Superior temporal gyrus (tissue), 1 donor: ENCODE data around the gene HMCES.

ENCODE experiments used
- DNase-seq: peaks from one replicate; pipeline ENCODE4 v3.0.0-alpha.2; 2016; ENCODE audit errors: extremely low spot score

Gene HMCES

DNA sequence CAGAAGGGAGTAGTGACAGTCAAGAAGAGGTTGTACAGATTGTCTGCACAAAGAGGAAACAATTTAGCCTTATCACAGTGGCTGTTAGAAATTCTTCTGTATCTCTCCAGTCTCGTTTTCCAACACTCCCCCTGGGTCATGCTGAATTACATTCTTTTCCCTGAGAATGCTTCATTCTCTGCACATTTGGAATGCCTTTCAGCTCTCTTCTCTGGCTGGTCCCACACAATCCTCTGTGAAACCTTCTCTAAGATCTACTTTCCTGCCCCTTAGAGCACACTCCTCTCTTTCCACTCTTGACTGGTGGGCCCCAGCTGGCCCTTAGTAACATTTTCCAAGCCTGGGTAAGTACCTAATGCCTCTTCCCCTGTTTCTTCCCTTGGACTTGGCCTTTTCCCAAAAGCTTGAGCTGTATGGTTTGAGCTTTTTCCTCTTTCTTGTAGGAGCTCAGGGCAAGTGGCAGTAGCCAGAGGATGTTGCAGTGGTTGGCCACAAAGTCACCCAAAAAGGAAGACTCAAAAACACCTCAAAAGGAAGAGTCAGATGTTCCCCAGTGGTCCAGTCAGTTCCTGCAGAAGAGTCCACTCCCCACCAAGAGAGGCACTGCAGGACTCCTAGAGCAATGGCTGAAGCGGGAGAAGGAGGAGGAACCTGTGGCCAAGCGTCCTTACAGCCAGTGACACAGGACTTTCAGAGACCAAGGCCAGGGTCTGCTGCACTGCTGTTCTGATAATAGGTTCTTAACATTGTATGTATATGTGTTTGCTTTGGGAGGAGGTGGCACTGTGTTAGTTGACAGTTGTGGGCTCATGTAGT lies 25.7 kb downstream of the HMCES start:
- DNase-seq, result no peak

DNA sequence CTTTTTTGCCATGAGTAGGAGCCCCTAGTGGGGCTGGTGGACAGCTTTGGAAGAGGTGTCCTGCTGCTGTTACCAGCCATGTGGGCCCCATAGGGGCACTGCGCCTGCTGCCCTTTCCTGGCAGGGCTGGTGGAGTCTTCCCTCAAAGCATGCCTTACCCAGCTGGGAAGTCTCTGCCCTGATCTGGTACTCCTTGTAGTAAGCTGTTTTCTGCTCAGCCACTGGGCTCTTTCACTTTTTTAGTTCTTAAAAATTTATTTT lies 26.2 kb downstream of the HMCES start:
- no peak for DNase-seq

DNA sequence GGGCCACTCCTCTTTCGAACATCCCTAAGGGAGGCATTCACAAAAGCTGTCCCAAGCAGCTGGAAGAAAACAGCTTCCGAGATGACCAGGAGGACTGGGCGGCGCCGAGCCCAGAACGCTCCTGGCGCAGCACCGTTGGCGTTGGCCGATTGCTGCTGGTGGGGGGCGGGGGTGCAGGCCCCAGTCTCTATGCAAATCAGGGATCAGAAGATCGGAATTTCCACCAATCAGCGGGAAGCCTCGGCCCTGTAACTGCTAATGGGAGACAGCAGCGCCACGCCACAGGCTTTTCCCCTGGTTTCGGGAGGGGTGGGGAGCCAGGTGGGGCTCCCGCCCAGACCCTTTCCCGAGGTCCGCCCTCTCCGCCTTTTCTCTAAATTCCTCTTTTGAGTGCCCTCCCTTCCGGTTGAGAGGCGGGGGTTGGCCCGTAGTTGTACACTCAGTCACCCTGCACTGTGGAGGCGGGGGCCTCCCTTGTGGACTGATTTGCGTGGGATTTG lies 27.0 kb downstream of the HMCES start:
- no peak for DNase-seq

DNA sequence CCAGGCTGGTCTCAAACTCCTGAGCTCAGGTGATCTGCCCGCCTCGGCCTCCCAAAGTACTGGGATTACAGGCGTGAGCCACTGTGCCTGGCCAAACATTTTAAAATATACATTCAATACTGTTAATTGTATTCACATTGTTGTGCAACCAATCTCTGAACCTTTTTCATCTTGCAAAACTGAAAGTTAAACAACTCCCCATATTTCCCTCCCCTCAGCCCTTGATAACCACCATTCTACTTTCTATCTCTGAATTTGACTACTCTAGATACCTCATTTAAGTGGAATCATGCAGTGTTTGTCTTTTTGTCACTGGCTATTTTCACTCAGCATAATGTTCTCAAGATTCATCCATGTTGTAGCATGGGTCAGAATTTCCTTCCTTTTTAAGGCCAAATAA lies 30.0 kb downstream of the HMCES start:
- DNase-seq, result no peak

DNA sequence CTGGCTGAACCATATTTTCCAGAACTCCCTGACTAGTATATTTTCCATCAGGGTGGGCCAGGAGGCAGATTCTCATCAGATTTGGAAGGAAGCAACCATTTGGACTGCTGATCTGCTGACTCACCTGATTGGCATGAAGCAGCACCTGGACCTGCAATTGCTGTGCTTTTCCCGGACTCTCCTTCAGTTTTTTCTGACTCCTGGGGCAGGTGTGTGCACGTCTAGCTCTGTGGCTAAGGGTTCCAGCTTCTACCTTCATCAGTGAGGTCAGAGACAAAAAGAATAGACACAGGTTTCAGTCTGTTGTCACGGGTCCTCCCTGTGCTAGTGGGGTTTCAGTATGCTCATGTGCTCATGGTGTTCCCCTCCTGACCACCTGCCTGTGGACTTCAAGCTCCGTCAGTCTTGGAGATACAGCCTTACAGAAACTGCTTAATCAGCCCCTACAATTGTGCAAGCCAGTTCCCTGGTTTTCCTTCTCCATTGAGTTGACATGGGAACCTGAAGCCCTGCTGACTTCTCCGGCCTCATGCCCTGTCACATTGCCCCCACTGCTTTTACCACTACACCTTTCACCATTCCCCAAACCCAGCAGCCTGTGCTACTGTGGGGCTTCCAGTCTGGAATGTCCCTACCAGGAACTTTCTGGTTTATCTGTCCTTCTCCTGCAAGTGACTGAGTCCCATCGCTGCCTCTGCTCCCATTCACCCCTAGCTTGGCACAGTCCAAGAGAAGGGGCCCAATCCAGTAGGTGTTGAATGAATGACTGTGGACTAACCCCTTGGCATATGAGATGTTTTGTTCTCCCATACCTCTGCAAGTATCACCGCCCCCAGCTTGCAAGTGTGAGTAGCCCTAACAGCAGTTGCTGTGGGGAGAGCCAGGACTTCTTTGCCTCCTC lies 31.7 kb downstream of the HMCES start:
- no peak for DNase-seq

DNA sequence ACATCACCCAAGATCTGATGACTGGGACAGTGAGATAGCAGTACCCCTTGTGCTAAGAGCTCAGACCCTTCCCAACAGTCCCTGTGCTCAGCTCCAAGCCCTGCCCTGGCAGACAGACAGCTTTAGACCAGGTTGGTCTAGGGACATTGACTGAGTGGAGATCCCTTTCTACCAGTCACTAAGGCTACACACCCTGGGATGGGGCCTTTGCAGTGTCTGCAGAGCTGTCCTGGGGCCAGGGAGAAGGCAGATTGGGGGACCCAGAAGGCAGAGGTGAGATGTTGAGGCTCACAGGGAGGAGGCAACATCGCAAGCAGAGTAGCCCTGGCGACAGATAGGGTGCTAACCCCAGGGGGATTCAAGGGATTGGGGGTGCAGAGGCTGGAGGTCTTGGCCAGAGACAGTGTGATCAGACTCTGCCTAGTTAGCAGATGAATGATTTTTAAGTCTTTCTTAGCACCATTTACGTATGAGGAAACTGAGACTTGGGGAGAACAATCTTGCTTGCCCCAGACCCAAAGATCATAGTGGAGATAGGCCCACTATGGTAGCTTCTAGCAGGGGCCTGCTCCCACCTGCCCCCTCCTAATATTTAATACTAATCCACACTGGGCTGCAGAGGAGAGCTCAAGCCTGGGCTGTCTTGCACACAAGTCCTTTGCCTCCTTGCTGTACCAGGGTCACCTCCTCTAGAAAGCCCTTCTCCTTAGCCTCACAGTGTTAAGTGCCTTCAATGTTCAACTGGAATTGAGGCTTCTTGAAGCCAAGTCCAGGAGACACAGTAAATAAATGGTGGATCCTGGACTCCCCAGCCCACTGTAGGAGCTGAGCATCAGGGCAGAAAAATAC lies 32.6 kb downstream of the HMCES start:
- DNase-seq, result no peak

DNA sequence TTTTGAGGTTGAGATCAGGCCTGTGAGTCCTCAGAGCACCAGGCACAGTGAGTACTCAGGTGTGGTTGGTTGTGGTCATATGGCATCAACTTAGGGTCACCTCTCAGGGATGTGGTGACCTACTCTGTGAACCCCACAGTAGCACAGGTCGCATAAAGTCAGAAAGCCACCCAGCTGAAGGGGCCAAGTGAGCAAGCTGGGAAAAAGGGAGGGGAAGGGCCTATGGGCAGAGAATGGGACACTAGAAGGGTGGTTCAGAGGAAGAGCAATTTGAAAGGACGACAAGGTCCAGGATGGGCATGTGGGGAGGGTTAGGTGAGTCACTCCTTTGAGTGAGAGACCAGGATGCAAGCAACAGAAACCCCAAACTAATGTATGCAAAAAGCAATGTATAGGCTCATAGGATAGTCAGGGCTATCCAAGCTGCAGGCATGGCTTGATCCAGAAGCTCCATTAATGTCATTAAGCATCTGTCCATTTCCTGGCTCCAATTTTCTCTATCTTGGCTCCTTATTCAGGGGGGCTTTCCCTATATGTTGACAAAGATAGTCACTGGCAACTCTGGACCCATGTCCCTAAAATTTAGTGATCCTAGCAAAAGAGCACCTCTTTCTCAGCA lies 33.5 kb downstream of the HMCES start:
- no peak for DNase-seq

DNA sequence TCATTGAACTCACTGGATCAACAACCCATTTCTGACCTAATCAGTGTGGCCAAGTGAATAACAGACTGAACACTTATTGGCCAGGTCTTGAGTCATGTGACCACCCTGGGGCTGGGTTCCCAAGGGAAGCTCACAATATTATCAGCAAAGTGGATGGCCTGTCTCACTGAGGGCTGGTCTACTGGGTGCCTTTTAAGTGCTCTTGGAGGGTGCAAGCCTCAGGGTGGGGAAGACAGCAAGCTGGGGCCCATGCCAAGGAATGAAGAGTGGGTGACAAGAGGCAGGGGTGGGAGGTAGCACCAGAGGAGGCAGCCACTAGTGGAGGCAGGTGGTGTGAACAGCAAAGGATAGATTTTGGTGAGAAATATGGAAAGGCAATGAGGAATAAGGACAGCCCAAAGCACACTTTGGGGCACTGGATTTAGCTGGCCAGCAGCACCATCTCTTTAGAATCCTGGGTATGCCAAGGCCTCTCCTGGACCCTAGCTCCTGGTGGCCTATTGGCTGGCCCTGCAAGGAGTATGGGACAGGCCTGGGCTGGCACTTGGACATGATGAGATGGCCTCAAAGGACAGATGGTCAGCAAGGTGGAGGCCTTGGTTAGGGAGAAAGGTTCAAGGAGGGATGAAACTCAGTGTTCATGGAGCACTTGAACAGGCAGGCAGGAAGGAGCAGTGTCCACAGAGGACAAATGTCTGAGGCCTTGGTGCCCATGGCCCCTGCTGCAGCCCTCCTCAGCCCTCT lies 34.2 kb downstream of the HMCES start:
- no peak for DNase-seq

DNA sequence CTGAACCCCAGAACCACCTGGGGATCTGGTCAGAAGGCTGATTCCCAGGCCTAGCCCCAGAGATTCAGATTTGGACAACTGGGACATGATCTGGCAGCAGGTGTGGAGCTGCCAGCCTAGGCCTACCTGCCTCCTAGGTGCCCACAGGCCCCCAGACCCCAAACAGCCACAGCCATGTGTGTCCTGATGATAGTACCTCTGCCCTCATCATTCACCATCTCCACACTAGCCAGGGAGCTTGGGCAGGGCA lies 34.7 kb downstream of the HMCES start:
- no peak for DNase-seq

DNA sequence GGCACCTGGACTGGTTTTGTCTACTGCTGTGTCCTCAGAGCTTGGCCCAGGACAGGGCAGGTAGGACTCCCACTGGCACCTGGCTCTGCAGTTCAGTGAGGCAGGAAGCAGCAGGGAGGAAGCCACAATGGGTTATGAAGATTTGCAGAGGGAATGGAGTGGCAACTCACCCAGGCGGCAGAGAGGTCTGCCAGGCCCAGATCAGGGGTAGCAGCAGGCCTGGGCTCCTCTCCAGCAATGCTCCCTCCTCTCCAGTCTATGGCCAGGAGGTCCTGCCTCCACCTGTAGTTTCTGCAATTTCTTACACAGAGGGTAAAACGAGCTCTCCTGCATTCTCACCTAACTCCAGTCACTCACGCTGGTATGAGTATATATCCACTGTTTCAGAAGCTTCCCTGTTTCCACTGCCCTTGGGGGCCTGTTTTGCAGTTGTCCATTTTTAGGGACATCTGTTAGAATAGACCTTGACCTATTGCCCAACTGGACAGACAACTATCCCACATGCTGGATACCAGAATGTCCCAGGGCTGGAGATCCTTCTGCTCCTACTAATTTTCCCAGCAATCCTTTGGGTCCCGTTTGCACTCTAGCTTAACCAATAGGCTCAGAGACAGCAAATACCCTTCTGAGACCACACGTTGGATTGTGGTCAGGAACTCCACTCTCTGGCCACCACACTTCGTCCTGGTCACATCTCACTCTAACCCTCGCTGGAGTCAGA lies 35.2 kb downstream of the HMCES start:
- no peak for DNase-seq

DNA sequence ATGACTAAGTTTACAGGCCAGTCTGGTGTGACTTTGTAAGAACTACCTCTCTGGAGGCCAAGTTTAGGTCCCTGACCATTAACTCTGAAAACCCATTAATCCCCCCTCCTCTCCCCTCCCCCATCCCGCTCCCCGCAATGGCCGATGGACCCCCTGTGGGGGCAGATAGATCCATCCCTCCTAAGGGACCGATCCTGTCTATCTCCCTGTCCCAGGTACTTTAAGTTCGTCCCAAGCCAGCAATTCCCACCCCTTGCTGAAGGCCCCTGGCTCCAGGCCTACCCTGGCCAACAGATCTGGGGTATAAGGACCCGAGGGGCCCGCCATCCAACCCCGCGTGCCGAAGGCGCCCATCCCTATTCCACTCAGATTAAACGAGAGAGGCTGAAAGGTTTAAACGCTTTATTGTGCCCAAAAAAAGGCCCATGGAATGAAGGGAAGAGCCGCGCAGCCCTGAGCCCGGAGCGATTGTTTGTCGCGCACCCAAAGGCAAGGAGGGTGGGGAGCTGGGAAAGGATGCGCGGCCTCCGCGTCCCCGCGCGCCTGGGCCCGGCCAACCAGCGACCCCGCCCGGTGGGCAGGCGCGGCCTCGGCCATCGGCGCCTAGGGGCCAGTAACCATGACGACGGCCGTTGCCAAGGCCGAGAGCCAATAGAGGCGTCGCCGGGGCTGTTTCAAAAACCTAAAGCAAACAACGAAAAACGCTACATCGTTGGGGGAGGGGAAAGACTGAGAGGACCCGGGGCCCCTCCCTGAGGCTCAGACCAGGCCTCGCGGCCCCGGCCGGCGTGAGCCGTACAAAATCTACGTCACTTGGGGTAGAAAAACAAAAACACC lies 35.9 kb downstream of the HMCES start:
- DNase-seq, result peak; percentile 89

DNA sequence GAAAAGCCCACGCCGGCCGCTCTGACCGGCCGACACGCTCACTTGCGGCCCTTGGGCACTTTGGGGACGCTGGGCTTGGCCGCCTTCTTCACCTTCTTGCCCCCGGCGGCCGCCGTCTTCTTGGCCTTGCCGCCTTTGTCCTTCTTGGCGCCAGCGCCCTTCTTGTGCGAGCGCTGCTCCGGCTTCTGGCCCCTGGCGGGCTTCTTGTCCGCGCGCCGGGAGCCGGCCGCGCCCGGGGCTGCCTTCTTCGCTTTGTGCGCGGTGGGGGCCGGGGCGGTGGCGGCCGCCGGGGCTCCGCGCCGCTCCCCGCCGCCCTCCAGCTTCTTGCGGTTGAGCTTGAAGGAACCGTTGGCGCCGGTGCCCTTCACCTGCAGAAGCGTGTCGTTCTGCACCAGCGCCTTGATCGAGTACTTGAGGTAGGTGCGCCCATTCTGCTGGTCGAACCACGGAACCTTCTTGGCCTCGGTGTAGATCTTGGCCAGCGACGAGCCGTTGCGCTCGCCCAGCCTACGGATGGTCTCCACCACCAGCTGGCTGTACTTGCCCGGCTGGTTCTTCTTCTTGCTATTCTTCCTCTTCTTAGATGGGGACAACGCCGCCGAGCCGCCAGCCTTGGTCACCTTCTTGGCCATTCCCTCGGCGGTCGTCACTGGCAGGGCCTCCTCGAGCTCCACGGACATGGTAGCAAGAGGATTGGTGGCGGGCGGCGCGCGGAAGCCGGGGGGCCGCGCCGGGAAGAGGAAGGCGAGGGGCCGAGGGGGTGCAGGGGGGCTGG lies 36.7 kb downstream of the HMCES start:
- DNase-seq, result no peak

DNA sequence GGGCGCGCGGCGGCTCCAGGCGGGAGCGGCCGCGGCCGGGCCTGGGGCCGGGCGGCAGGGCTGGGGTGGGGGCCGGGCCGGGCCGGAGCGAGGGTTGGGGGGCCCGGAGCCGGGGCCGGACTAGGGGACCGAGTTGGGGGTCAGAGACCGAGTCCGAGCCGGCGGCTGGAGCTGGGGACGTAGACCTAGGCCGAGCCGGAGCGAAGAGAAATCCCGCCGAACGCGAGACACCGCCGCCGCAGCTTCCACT lies 37.3 kb downstream of the HMCES start:
- no peak for DNase-seq

DNA sequence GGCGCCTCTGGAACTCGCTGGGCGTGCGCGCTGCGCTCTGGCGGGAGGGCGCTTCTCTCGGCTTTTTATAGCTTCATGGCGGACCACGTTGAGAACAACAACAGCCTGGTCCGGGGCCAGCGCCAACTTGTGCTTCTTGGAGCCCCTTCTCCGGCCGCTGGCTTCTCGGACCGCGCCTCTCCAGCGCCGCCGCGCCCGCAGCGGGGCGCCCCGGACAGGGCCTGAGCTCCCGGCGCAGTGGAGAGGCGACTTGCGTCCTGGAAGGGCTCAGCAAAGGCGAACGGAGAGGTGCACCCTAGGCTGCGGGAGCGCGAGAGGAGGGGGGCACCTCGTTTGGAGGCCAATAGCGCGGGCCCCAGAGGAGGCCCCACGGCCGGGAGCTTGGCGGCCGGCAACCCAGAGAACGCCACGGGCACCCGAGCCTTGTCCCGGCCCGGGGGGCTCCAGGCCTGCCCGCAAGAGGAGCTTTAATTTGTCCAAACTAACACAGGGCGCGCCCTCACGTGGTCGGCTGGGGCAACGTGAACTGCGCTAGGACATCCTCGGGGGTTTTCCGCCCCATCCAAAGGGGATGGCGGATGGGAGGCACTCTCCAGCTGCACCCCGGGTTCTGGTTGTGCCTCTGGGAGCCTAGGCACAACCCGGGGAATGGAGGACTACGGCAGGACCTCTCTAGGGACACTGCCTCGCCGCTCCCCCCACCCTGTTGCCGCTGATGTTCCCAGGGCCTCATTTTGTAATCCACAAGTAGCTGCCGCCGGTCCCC lies 37.8 kb downstream of the HMCES start:
- DNase-seq, result peak; percentile 93

DNA sequence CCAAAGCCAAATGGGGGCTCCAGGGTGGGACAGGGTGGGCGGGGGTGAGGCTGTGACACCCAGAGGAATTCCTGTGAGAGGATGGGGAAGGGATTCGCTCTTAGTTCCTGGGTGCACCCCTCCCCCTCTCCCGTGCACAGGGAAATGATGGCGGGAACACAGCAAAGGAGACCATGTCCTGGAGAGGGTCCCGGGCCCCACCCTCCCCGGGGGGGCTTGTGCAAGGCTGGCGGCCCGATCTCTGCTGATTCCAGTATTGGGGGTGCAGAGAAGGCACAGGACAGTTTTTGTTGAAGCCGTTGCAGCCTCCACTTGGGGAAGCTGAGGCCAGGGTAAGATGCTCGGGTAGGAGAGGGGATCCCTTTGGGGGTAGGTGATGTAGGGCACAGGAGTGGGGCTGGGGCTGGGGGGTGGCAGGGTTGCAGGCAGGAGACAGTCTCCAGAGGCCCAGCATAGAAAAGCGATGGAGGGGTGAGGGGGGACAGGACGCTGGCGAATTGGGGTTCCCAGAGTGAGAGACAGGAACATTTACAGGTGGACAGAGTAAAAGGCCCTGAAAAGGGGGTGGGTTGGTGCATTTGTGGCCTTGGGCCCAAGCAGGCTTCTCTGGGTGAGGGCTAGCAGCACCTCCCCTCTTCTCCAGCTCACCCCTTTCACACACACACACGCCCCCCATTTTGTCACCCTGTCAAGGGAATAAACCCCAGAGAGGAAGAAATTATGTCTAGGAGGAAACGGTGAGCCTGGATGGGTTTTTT lies 38.5 kb downstream of the HMCES start:
- DNase-seq, result no peak

DNA sequence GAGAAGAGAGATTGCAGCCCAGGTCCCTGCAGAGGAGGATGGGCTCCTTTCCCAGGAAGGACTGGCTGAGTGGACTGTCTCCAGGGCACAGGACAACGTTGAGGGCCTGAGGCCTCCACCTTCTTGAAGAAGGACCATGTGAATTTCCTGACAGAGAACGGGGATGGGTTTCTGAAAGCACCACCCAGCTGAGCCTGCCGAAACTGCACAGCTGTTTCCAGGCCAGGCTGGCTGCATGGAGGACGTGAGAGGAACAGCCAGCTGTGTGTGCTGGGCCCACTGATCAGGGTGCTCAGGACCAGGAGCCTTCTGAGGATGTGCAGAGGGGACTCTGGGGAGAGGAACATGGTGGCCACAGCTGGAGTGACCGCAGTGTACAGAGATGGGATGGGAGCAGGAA lies 39.2 kb downstream of the HMCES start:
- DNase-seq, result no peak

DNA sequence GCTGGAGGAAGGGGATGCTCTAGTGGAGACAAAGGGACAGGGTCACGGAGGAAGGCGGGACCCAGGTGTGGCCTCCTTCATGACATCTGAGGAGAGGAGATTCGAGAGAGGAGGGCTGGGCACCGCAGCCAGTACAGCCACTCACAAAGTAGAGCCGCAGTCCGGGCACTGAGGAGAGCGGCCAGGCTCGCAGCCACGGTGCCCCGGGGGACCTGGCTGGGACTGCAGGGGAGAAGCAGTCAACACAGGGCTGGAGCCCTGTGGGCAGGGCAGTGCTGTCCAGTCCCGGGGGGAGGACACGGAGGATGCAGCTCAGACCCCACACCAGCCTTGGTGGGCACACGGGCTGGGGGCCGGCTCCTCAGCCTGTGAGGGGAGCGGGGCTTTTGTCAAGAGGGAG lies 40.3 kb downstream of the HMCES start:
- DNase-seq, result no peak

DNA sequence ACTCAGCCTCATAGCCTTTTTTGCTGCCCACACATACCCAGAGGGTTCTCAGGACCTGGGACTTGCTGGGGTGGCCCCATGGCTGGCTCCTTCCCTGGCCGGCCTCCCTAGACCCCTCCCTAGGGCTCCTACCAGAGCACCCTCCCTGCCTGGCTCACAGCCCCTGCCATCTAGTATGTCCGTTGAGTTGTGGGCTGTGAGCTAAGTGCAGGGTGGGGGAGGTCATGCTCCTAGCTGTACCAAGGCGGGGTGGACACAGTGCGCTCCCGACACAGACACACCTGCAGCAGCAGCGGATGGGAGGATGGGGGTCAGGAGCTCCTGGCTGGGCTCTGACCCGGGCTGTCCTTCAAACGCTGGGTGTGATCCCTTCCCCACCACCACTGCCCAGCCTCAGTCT lies 41.6 kb downstream of the HMCES start:
- DNase-seq, result no peak
